ENCODE results near the gene CRHBP. TPM values are rescaled to one million over a fixed set of nuclear protein-coding genes. Genes with fewer than 3 reads are reported as not detected.

The CRHBP gene
- total RNA-seq, 1 experiment from 2014 or later: not detected

GRCh38 chr5:76982450-76982849 lies 29.6 kb downstream of the CRHBP start:
- Mint-ChIP-seq H3K9me3 (ENCODE audit: unreplicated experiment) (no peaks in the 10 kb centered on the region), H3K36me3 (ENCODE audit: insufficient read depth, unreplicated experiment) (no peaks in the 10 kb centered on the region), H3K4me1 (ENCODE audit: low read depth, unreplicated experiment) (peaks cover 7% of the 10 kb centered on the region), H3K27ac (ENCODE audit: unreplicated experiment) (no peak overlapping the region), H3K27me3 (ENCODE audit: insufficient read depth, unreplicated experiment) (no peaks in the 10 kb centered on the region), H3K4me3 (ENCODE audit: unreplicated experiment) (no peak overlapping the region)
- TF ChIP-seq, protein P1, sequence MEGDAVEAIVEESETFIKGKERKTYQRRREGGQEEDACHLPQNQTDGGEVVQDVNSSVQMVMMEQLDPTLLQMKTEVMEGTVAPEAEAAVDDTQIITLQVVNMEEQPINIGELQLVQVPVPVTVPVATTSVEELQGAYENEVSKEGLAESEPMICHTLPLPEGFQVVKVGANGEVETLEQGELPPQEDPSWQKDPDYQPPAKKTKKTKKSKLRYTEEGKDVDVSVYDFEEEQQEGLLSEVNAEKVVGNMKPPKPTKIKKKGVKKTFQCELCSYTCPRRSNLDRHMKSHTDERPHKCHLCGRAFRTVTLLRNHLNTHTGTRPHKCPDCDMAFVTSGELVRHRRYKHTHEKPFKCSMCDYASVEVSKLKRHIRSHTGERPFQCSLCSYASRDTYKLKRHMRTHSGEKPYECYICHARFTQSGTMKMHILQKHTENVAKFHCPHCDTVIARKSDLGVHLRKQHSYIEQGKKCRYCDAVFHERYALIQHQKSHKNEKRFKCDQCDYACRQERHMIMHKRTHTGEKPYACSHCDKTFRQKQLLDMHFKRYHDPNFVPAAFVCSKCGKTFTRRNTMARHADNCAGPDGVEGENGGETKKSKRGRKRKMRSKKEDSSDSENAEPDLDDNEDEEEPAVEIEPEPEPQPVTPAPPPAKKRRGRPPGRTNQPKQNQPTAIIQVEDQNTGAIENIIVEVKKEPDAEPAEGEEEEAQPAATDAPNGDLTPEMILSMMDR (IDR thresholded peaks at IDR 0.05; ENCODE audit: insufficient read depth in 1 of 2, low read depth in 1 of 2, low read length in 1 of 2, severe bottlenecking in 1 of 2, unreplicated experiment in 1 of 2): no peak
- BruUV-seq (replicated peaks): no TSS peak
- CTCF ChIA-PET: no interaction called here
- POLR2A ChIA-PET: no interaction called here
- intact Hi-C loops (cut with micrococcal nuclease; ENCODE audit: unreplicated experiment): no loop called here
- H3K9me3 ChIP-seq: no peaks in the 10 kb centered on the region
- no peak overlapping the region for H3K4me3 ChIP-seq (ENCODE audit: low read depth, low read length)
- DNase-seq: no peak
- H3K36me3 ChIP-seq (ENCODE audit: control insufficient read depth, insufficient read depth, low read length): no peaks in the 10 kb centered on the region
- H3K4me1 ChIP-seq: no peaks in the 10 kb centered on the region; the same call in 1 of the 2 replicates
- H3K27me3 ChIP-seq (replicated peaks; ENCODE audit: control insufficient read depth, insufficient read depth, low read length): no peaks in the 10 kb centered on the region

DNA sequence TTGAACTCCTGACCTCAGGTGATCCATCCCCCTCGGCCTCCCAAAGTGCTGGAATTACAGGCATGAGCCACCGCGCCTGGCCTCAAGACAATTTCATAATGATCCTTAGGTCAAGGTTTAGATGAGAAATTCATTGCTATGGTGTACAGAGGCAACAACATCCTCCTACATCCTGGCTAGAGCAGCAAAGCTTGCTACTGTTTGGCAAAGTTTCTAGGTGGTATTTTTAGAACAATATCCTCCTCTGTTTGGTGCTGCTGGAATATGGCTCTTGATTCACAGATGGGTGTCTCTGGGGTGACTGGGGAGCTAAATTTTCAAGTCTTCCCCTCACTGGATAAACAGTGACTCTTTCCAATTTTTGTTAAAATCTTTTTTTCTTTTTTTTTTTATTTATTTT lies 30.6 kb downstream of the CRHBP start:
- DNase-seq: no peak
- Histone ChIP-seq H3K27me3 (replicated peaks; ENCODE audit: control insufficient read depth, insufficient read depth, low read length) (no peaks in the 10 kb centered on the region), H3K9me3 (no peaks in the 10 kb centered on the region), H3K4me1 (no peaks in the 10 kb centered on the region; the same call in 1 of the 2 replicates), H3K36me3 (ENCODE audit: control insufficient read depth, insufficient read depth, low read length) (no peaks in the 10 kb centered on the region), H3K4me3 (ENCODE audit: low read depth, low read length) (no peak overlapping the region)
- no TSS peak for BruUV-seq (replicated peaks)
- H3K4me3 Mint-ChIP-seq (ENCODE audit: unreplicated experiment): no peak overlapping the region
- TF ChIP-seq, protein P1 (IDR thresholded peaks at IDR 0.05; ENCODE audit: insufficient read depth in 1 of 2, low read depth in 1 of 2, low read length in 1 of 2, severe bottlenecking in 1 of 2, unreplicated experiment in 1 of 2): no peak
- peaks cover 7% of the 10 kb centered on the region for H3K4me1 Mint-ChIP-seq (ENCODE audit: low read depth, unreplicated experiment)
- CTCF ChIA-PET: no interaction called here
- no peaks in the 10 kb centered on the region for H3K9me3 Mint-ChIP-seq (ENCODE audit: unreplicated experiment)
- POLR2A ChIA-PET: no interaction called here
- no peak overlapping the region for H3K27ac Mint-ChIP-seq (ENCODE audit: unreplicated experiment)
- H3K36me3 Mint-ChIP-seq (ENCODE audit: insufficient read depth, unreplicated experiment): no peaks in the 10 kb centered on the region
- intact Hi-C loops (cut with micrococcal nuclease; ENCODE audit: unreplicated experiment): no loop called here
- H3K27me3 Mint-ChIP-seq (ENCODE audit: insufficient read depth, unreplicated experiment): no peaks in the 10 kb centered on the region

DNA sequence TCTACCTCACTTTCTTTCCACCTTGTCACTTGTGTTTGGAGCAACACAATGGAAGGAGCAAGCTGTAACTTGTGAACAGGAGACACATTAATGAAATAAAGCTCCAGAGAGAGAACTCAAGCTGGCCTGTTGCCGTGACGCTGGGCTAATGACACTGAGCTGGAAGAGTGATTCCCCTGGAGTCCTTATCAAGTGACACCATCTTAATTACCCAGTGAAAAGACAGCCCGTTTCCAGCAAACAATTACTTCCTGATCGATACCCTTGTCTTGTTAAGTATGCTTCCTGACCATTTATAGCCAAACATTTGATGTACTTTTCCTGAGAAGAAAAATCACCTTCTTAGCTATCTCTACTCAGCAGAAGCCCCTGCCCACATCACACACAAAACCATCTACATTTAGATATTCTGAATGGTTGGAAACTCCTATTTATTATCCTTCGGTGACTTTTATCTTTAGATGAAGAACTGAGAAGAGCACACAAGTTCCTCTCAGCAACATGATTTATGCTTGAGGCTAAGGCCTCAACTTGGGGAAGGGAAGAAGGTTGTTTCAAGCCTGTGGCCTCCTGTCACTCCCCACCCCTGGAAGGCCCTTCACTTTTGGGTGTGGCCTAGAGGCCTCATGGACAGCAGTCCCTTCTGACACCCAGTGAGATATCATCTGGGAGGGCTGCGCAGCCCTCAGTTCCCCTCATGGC lies 34.1 kb downstream of the CRHBP start:
- Mint-ChIP-seq H3K27me3 (ENCODE audit: insufficient read depth, unreplicated experiment) (no peaks in the 10 kb centered on the region), H3K9me3 (ENCODE audit: unreplicated experiment) (no peaks in the 10 kb centered on the region), H3K27ac (ENCODE audit: unreplicated experiment) (no peak overlapping the region), H3K4me1 (ENCODE audit: low read depth, unreplicated experiment) (no peaks in the 10 kb centered on the region), H3K36me3 (ENCODE audit: insufficient read depth, unreplicated experiment) (no peaks in the 10 kb centered on the region), H3K4me3 (ENCODE audit: unreplicated experiment) (no peak overlapping the region)
- ChIA-PET CTCF (no interaction called here), POLR2A (no interaction called here)
- no TSS peak for BruUV-seq (replicated peaks)
- no peaks in the 10 kb centered on the region for H3K9me3 ChIP-seq
- no peak for DNase-seq
- no peak overlapping the region for H3K4me3 ChIP-seq (ENCODE audit: low read depth, low read length)
- H3K27me3 ChIP-seq (replicated peaks; ENCODE audit: control insufficient read depth, insufficient read depth, low read length): no peaks in the 10 kb centered on the region
- H3K4me1 ChIP-seq: no peaks in the 10 kb centered on the region
- intact Hi-C loops (cut with micrococcal nuclease; ENCODE audit: unreplicated experiment): no loop called here
- TF ChIP-seq, protein P1 (IDR thresholded peaks at IDR 0.05; ENCODE audit: insufficient read depth in 1 of 2, low read depth in 1 of 2, low read length in 1 of 2, severe bottlenecking in 1 of 2, unreplicated experiment in 1 of 2): no peak
- no peaks in the 10 kb centered on the region for H3K36me3 ChIP-seq (ENCODE audit: control insufficient read depth, insufficient read depth, low read length)

Measured in Caco-2 (cell line).